ENCODE results near the gene ACTG1. TPM values are rescaled to one million over a fixed set of nuclear protein-coding genes. Genes with fewer than 3 reads are reported as not detected.

Gene ACTG1
- total and polyA plus RNA-seq, 9 of the 15 experiments (the other 6 are each of a cell fraction or from before 2014, with no cell fraction given) = 224 to 1,775 (median 568) TPM

GRCh38 chr17:81514489-81514738, 1.8 kb upstream of the ACTG1 start:
- Histone ChIP-seq H3K27ac (ENCODE audit: extremely low read depth, low read depth, low read length) (peak overlapping the region; percentile 96; the same call in 2 of the 3 replicates), H3K4me2 (ENCODE audit: insufficient read depth, low read length) (peak overlapping the region; percentile 47; the same call in 1 of the 2 replicates), H4K20me1 (replicated peaks; ENCODE audit: control insufficient read depth, insufficient read depth, low read length) (peaks cover 28% of the 10 kb centered on the region), H2AFZ (ENCODE audit: low read depth, low read length) (no peak overlapping the region), H3K36me3 (ENCODE audit: control insufficient read depth, insufficient read depth, low read length) (peaks cover 30% of the 10 kb centered on the region), H3K9me3 (replicated peaks; ENCODE audit: control insufficient read depth, insufficient read depth, low read depth, low read length) (0 out of 2 replicates have a peak, but pooled peaks cover 1% of the 10 kb centered on the region), H3K4me3 (peak overlapping the region; percentile 36), H3K27me3 (ENCODE audit: control insufficient read depth in 2 of 2, insufficient read depth in 2 of 2, low read length in 2 of 2) (no peaks in the 10 kb centered on the region), H3K9ac (ENCODE audit: insufficient read depth in 1 of 2, low read depth in 2 of 2, low read length in 2 of 2) (peak overlapping the region; percentile 98; a peak in 3 of 4 replicates), H3K79me2 (ENCODE audit: control insufficient read depth, insufficient read depth, low read length) (peaks cover 32% of the 10 kb centered on the region), H3K4me1 (replicated peaks in 1 of 2; ENCODE audit: control insufficient read depth in 2 of 2, insufficient read depth in 2 of 2, low read length in 2 of 2) (peaks cover 30 to 83% of the 10 kb centered on the region in 2 experiments), H3K9me1 (ENCODE audit: control insufficient read depth, insufficient read depth, low read length) (peaks cover 9% of the 10 kb centered on the region)
- DNase-seq (ENCODE audit: extremely low read depth in 1 of 4, low spot score in 3 of 4) = no peak
- POLR2A ChIA-PET = interaction anchor here (1.5 to 6.4 kb wide), 2 partner anchors 15 to 22 kb away, joined by 5 to 132 read pairs; no protein-coding TSS in a partner anchor
- no peak for TF ChIP-seq ZNF589 (CRISPR knock-in tag; IDR thresholded peaks at IDR 0.05; ENCODE audit: low read depth)
- no peak for TF ChIP-seq ZNF263 (CRISPR knock-in tag; IDR thresholded peaks at IDR 0.05; ENCODE audit: borderline replicate concordance)
- no peak for TF ChIP-seq TEAD4 (IDR thresholded peaks at IDR 0.05; ENCODE audit: low read length)
- no peak for TF ChIP-seq TEAD4 (CRISPR knock-in tag; IDR thresholded peaks at IDR 0.05; ENCODE audit: borderline replicate concordance)
- no peak for TF ChIP-seq HBP1 (CRISPR knock-in tag; IDR thresholded peaks at IDR 0.05)
- no peak for TF ChIP-seq RERE (CRISPR knock-in tag; IDR thresholded peaks at IDR 0.05; ENCODE audit: borderline replicate concordance)
- TF ChIP-seq ZBTB7A (IDR thresholded peaks at IDR 0.05; ENCODE audit: borderline replicate concordance, control insufficient read depth, low read depth, low read length) = 0 out of 2 replicates have a peak, but pooled peaks have one; percentile 16
- peak; percentile 7; the same call in 1 of the 2 replicates for TF ChIP-seq POLR2G (IDR thresholded peaks at IDR 0.05; ENCODE audit: low read depth, low read length)
- TF ChIP-seq NR2F6 (CRISPR knock-in tag; IDR thresholded peaks at IDR 0.05) = no peak
- no peak for TF ChIP-seq PRPF4 (IDR thresholded peaks at IDR 0.05; ENCODE audit: insufficient read depth, low read depth, low read length, poor library complexity, severe bottlenecking)
- no peak for TF ChIP-seq SOX6 (IDR thresholded peaks at IDR 0.05)
- TF ChIP-seq NR2C2 (CRISPR knock-in tag; IDR thresholded peaks at IDR 0.05) = no peak
- TF ChIP-seq NR2C2 (tag; IDR thresholded peaks at IDR 0.05) = 0 out of 2 replicates have a peak, but pooled peaks have one; percentile 50
- no peak for TF ChIP-seq HDAC6 (IDR thresholded peaks at IDR 0.05; ENCODE audit: low read depth, low read length)
- TF ChIP-seq ZNF830 (CRISPR knock-in tag; IDR thresholded peaks at IDR 0.05) = no peak
- no peak for TF ChIP-seq TAF7 (tag; IDR thresholded peaks at IDR 0.05)
- no peak for ATAC-seq
- 35% methylated on average over 10 of the region's 34 CpGs for WGBS (ENCODE audit: insufficient coverage, low coverage, missing lambda C conversion rate)
- in situ Hi-C loops (cut with MboI) = no loop called here
- BruUV-seq (replicated peaks) = no TSS peak
- CTCF ChIA-PET (ENCODE audit: low intra/inter-chr PET ratio) = no interaction called here
- FAIRE-seq = no peak
- intact Hi-C loops (cut with micrococcal nuclease) = no loop called here

All from K562 (cell line).